Activated CD4-positive, alpha-beta T cell treated with anti-CD3 and anti-CD28 coated beads, Interleukin-2, amount 50 U/mL, for 48 hours (primary cell): Measurements from ENCODE around the gene CARD9.
"Not testable (repeated sequence)": the region's sequence is repeated elsewhere in the genome, so short reads cannot be mapped to it uniquely, and the experiment has no call there.

Source experiments
- DNase-seq, 2 experiments: peaks; one replicate each; pipeline ENCODE4 v3.0.0-alpha.2; 2020

Gene CARD9, protein sequence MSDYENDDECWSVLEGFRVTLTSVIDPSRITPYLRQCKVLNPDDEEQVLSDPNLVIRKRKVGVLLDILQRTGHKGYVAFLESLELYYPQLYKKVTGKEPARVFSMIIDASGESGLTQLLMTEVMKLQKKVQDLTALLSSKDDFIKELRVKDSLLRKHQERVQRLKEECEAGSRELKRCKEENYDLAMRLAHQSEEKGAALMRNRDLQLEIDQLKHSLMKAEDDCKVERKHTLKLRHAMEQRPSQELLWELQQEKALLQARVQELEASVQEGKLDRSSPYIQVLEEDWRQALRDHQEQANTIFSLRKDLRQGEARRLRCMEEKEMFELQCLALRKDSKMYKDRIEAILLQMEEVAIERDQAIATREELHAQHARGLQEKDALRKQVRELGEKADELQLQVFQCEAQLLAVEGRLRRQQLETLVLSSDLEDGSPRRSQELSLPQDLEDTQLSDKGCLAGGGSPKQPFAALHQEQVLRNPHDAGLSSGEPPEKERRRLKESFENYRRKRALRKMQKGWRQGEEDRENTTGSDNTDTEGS

DNA sequence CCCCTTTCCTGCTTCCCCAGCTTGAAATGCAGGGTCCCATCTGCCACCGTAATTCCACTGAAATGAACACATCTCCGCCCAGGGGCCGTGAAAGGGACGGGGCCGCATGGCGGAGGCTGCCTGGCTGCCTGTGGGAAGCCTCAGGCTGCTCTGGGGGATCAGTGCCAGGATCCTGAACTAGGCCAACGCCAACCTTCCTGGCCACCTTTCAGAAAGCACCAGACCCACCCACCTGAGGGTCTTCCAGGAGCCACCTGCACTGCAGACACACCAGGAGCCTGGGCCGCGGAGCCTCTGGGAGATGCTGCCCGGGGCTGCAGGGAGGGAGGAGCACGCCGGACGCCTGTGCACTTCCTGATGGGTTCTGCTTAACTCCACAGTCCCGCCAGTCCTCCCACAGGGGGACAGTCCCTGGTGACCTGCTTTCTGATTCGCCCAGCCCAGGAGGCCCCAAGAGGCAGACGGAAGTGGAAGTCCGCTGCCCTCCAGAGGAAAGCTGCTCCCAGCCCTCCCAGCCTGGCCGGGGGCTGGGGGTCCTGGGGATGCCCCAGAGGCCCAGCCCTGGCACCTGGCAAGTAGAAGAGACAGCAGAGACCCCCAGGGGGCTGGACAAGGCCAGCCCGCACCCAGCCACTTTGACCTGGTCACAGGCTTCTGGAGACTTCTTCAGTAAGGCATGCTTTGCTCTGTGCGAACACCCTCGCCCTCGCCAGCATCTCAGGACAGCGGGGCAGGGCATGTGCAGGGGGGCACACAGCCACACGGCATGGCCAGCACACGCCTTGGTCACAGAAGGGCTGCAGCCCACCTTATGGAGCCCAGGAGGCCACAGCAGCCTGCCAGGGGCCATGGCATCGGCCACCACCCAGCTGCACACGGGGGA is at the start of gene CARD9:
Gene CARD9 (minus strand): TSS at position 370 of the 883 bp plus-strand sequence. CDS start 1,591 bp downstream, outside the sequence.
- peak in 1 of 2 experiments; percentile 14 for DNase-seq

DNA sequence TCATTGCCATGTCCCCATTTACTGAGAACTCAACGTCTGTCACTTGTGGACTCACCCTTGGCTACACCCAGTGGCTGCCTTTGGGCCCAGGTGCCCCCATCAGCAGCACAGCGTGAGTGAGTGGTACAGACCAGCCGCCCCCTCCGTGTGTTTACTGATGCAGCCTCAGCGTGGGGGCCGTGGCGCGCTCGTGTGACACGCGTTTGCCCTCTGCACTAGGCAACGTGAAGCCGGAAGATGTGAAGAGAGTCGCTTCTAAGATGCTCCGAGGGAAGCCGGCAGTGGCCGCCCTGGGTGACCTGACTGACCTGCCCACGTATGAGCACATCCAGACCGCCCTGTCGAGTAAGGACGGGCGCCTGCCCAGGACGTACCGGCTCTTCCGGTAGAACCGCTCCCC is 49.4 kb upstream of the CARD9 start:
- DNase-seq: no peak

DNA sequence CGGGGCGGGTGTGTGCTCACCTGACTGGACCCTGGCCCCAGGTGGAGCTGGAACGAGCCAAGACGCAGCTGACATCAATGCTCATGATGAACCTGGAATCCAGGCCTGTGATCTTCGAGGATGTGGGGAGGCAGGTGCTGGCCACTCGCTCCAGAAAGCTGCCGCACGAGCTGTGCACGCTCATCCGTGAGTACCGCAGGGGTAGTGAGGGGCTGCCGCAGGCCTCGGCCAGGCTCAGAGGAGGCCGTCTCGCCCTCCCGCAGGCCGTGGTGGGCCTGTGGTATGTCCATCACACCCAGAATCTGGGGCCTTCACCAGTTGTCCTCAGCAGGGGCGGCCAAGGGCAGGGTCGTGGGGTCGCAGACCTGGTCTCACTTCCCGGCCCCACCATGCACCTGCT is 48.3 kb upstream of the CARD9 start:
- no peak for DNase-seq

DNA sequence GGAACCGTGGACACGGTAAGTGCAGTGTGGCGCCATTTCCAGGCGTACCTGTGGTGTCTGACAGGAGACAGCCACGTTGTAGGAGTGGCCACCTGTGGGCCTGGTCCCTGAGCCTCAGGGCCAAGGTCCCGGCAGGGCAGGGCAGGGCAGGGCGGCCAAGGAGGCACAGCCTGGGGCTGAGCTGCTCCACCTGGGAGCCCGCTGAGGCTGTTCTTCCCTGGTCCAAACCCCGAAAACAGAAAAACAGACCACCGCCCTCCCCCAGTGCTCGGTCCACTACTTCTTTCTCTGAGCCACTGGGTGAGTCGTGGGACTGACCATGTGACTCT is 45.6 kb upstream of the CARD9 start:
- no peak for DNase-seq

DNA sequence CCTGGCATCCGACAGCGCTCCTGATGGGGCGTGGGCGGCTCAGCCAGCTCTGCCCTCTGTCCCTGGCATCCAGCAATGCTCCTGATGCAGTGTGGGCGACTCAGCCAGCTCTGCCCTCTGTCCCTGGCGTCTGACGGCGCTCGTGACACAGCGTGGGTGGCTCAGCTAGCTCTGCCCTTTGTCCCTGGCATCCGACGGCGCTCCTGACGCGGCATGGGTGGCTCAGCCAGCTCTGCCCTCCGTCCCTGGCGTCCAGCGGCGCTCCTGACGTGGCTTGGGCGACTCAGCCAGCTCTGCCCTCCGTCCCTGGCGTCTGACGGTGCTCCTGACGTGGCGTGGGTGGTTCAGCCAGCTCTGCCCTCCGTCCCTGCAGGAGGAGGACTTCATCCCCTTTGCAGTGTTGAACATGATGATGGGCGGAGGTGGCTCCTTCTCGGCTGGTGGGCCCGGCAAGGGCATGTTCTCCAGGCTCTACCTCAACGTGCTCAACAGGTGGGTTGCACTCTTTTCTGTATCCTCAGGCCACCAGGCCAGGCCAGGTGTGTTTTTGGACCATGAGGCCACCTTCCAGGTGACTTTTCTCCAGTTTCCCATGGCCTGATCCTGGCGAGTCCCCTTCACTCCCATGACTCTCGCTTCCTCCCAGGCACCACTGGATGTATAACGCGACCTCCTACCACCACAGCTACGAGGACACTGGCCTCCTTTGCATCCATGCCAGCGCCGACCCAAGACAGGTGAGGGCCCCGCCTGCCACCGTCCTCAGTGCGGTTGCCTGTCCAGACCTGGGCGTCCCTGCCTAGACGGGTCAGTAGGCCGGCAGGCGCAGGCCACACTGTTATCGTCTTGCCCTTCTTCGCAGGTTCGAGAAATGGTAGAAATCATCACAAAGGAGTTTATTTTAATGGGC is 45.0 kb upstream of the CARD9 start:
- DNase-seq: no peak

DNA sequence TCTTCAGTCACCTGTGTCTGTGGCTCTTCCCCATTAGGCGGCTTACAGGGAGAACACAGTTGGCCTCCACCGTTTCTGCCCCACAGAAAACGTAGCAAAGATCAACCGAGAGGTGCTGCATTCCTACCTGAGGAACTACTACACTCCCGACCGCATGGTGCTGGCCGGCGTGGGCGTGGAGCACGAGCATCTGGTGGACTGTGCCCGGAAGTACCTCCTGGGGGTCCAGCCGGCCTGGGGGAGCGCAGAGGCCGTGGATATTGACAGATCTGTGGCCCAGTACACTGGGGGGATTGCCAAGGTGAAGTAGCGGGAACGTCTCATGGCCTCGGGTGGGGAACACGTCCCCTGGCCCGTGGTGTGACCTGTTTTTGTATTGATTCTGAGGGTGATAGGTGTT is 43.4 kb upstream of the CARD9 start:
- DNase-seq: no peak

DNA sequence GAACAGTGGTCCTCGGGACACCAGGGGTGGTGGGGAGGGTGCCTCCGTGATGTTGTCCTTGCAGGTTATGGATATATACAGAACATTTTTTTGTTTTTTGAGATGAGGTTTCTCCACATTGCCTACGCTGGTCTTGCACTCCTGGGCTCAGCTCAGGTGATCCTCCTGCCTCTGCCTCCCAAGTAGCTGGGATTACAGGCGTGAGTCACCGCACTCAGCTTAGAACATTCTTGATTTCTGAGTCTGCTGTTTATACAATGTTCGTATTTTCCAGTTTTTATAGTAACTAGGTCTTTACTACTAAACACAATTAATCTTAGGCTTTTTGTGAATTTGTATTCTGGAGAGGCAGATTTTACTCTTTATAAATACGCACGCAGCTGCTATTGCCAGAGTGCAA is 43.0 kb upstream of the CARD9 start:
- DNase-seq: no peak

DNA sequence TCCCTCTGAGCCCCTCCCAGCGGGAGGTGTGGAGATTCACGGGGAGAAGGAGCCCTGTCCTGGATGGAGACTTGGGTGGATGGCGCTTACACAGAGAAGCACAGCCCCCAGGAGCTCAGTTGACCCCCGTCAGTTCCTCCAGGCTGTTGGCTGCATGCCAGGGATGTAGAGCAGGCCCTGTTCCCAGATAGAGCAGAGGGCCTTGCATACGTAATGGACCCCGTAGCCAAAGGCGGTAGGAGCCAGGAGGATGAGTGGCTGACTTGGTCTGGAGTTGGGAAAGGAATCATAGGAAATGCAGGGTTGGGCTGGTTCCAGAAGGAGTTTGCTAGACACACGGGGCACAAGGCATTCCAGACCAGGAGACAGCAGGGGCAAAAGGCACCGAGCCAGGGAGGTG is 39.5 kb upstream of the CARD9 start:
- DNase-seq: no peak

DNA sequence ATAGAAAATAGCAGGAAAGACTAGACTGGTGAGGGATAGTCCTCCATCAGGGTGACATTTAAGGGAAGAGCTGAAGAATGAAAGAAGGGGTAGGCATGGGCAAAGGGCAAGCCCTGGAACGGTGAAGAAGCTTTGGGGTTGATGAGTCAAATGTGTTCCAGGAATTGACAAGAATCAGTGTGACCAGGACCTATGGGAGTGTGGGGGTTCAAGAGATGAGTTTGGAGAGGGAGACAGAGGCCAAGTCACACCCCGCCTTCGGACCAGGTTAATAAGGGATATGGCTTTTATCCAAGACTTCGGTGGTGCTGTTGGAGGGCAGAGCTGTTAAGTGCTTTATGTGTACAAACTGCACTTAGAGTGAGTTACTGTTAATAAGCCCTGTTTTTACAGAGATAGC is 37.9 kb upstream of the CARD9 start:
- DNase-seq: no peak

DNA sequence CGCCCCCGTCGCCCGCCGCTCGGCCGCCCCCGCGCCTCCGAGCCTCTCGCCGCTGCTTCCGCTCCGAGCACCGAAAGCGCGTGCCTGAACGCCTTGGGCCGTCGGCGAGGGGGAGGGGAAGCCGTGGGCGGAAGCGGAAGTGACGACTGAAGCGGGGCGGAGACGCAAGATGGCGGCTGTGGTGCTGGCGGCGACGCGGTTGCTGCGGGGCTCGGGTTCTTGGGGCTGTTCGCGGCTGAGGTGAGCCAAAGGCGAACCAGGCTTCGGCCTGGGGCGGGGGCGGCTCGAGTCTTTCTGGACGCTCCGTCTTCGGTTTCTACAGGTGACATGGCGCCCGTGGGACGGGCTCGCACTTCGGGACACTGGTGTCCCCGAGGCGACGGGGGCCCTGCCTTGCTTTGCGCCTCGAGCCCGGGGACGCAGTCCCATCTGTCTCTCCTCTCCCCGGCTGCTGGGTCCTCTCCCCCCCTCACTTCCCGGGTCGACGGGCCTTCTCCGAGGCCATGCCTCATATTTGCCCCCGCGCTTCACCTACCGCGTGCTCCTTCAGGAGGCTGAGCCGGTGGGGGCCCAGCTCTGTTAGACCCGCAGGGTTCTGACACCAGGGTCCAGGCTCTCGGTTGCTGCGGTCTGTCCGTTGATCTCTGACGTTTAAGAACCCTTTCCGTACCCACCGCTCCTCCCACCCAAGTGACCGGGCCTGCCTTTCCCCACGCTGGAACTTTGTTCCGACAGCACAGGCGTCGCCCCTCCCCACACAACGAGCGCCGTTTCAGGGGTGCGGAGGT is 37.2 kb upstream of the CARD9 start, which contains the start of the genes ENTR1 and PMPCA:
Gene ENTR1 (minus strand): TSS at position 115 of the 788 bp plus-strand sequence. CDS start 217 bp downstream, outside the sequence.
Gene PMPCA (plus strand): TSS at position 159 of the 788 bp plus-strand sequence. CDS start 11 bp downstream, at position 170.
- DNase-seq: peak; percentile 98

DNA sequence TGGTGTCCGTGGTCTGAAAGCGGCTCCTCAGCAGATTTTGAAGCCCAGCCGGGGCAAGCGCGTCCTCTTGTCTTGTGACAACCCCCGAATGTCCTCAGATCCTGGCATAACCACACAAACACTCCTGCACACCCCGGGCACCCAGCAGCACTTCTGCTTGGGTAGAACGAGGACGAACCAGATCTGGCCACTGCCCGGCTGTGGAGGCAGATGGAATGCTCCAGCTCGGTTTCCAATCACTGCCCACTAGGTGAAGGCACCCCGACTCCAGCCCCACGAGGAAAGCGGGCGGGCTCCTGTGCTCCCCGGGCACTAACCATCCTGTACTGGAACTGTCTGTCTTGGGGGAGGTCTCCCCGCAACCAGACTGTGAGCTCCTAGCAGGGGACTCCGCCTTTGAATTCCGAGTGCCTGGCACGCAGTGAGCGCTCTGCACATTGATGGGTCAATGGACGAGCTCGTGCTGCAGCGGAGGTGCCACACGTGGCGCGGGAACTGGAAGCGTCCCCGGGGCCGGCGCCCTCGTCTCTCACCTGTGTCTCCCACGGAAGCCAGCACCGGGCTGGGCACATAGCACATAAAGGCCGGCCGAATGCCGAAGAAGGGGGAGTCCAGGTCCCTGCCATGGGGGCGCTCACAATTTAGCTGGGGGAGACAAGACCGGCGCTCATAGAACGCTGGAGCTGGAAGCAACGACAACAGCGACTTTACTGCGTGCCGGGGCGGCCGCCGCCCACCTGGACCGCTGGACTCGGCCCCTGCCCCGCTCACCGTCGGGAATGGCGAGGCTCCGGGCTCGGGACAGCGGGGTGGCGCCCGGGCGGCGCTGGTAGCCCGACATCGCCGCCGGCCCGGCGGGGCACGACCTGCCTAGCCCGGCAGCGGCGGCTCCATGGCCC is 36.3 kb upstream of the CARD9 start:
- peak; percentile 48 to 55 for DNase-seq

DNA sequence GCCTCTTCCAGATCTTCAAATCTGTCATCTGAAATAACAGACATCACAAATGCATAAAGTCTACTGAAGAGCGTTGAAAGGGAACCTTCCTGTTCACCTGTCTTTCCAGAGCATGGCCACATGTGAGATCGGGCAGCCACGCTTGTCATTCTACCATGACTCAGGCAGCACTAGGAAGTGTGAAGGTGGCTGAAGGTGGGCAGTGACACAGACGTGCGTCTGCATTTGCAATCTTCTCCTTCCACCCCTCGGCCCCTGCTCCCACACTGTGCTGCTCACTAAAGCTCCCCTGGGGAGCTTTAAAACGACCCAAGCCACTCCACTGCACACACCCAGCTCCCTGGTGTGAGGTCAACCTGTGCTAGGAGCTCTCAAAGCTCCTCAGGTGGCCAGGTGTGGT is 34.4 kb upstream of the CARD9 start:
- DNase-seq: no peak

DNA sequence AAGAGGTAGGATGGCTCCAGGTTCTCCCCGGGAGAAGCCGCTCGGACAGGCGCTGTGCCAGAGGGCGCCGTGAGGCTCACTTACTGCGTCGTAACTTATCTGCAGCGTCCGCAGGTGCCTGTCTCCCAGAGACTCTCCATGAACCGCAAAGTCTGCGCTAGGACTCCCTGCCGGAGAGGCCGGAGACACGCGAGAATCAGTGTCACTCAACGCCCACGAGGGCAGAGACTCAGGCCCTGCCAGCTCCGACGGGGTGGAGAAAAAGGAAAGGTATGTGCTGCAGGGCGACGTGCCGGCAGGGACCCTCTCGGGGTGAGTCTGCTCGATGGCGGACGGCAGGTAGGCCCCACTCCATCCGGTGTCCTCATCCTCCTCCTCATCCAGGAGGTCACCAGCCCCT is 33.6 kb upstream of the CARD9 start:
- DNase-seq: not testable (repeated sequence)

DNA sequence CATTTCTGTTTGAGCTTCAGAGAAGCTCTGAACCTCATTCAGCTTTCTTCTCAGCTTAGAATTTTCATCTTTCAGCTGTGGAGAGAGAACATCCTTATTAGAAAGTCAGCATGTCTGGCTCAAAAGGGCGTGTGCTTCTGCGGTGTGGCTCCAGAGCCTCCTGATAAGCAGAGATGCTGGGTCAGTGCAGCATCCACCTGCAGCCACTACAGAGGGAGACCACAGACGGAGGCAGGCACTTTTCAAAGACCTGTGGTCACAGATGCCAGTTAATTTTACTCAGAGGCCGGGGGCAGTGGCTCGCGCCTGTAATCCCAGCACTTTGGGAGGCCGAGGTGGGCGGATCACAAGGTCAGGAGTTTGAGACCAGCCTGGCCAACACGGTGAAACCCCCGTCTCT is 32.4 kb upstream of the CARD9 start:
- DNase-seq: not testable (repeated sequence)

DNA sequence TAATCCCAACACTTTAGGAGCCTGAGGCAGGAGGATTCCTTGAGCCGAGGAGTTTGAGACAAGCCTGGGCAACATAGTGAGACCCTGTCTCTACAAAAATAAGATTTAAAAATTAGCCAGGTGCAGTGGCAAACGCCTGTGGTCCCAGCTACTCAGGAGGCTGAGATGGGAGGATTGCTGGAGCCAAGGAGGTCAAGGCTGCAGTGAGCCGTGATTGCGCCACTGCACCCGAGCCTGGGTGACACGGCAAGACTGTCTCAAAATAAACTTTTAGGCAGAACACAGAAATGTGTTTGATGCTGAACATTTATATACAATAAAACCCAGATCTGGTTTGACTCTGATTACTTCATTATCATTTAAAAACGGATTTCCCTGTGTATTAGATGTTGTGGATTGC is 32.0 kb upstream of the CARD9 start:
- no peak for DNase-seq

DNA sequence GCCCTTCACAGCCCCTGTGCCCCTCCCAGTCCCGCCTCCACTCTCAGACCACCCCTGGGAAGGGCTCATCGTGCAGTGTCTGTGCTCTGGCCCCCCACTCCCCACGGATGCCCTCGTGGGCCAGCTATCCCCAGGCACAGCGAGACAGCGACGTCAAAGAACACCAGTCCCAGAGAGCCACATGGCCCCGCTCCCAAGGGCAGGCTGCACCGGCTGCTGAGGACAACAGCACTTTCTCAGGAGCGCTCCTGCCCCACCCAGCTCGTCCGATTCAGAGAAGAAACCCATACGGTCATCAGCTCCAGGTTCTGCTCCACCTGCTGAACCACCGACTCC is 31.3 kb upstream of the CARD9 start:
- no peak for DNase-seq

DNA sequence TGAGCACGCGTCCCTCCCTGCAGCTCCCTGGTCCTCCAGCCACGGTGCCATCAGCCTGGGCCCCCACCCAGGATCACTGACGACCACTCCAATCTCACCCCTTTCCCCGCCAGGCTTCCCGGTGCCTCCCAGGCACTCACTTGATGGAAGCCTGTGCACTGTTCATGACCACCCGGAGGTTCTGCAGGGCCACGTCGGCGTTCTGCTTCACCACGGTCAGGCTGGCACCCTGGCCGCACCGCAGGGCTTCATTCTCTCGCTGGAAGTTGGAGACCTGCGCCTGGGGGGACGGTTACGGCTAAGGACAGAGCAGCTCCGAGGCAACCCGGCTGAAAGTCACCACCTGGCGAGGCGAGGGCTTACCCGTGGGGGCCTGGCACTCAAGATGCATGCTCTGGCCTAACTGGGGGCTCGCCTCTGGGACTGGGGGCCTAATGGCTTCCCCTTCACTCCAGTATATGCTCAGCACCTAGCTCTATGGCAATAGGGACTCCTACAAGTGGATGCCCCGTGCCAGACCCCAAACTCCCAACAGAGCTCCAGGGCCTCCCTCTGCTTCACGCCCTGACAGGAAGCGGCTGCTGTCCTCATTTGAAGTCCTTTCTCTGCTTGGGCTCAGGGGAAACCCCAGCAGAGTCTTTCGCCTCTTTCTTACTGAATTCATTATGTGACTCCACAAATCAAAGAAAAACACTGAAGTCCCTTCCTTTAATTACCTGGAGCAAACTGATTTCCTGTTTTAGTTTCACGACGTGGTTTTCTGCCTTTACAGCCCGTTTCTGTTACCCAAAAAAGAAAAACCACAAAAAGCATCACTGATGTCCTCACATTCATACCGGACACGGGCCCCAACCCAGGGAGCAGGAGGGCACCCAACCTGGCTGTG is 30.7 kb upstream of the CARD9 start:
- DNase-seq: peak; percentile 56 to 68

DNA sequence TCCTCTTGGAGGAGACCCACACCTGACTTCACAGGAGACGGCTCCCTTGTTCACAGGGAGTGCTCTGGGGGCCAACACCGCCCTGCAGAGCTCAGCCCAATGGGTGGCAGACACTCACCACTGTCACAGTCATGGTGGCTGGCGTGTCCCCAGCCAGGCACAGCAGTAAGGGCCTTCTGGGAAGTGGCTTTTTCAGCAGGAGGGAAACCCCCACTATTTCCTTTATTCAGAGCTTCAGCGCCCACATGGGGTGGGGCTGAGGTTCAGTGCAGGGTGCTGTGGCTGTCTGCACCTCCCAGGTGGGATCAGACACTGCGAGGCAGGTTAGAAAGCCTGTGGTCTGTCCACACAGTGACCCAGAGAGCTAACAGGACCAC is 30.1 kb upstream of the CARD9 start:
- DNase-seq: peak; percentile 74 to 80

DNA sequence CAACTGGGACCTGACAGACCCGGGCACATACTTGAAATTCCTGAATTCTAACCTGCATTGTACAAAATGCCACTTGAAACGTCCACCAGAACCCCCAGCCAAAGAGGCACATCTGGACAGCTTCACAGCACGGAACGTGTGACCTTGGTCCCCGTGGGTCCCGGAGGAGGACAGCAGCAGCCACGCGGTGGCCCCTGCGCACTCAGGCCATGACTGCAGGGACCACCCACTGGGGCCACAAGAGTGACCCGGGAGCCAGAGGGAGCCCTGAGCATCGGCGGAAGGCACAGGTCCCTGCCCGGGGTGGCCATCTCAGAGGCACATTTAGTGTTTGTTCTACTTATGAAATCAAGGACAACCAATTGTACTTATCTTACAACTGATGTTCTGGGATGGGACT is 28.6 kb upstream of the CARD9 start:
- no peak for DNase-seq
